Measurements from ENCODE around the gene PADI2. TPM values are rescaled to one million over a fixed set of nuclear protein-coding genes. Genes with fewer than 3 reads are reported as not detected.

PADI2 gene
- total RNA-seq, 1 experiment from 2014 or later: 3.0 TPM

- Histone ChIP-seq H3K79me2 (ENCODE audit: insufficient read depth, low read length) (no peaks in the 10 kb centered on the region), H2AFZ (ENCODE audit: low read length) (no peak overlapping the region), H2BK15ac (ENCODE audit: low read depth, low read length) (no peak overlapping the region), H3K18ac (ENCODE audit: insufficient read length, low read depth, low read length) (no peak overlapping the region), H3K27me3 (ENCODE audit: insufficient read depth, low read length) (no peaks in the 10 kb centered on the region), H4K91ac (ENCODE audit: insufficient read length, low read depth, low read length) (no peak overlapping the region), H3K79me1 (ENCODE audit: insufficient read depth, low read depth, low read length, poor library complexity, severe bottlenecking) (no peaks in the 10 kb centered on the region), H3K23ac (ENCODE audit: insufficient read length, low read depth, low read length) (no peak overlapping the region), H3K9ac (ENCODE audit: extremely low read depth, insufficient read length, low read length) (no peak overlapping the region), H4K8ac (replicated peaks; ENCODE audit: insufficient read length, low read depth, low read length) (no peak overlapping the region), H2BK20ac (ENCODE audit: low read depth, low read length, poor library complexity, severe bottlenecking) (no peak overlapping the region), H3T11ph (ENCODE audit: low read length) (no peak overlapping the region), H3K14ac (ENCODE audit: insufficient read depth, low read length) (no peak overlapping the region), H3K9me3 (ENCODE audit: control insufficient read depth, low read depth, low read length) (no peaks in the 10 kb centered on the region), H4K5ac (ENCODE audit: insufficient read length, low read depth, low read length) (no peak overlapping the region), H2BK120ac (ENCODE audit: low read depth, low read length, poor library complexity, severe bottlenecking) (no peak overlapping the region), H3K23me2 (ENCODE audit: insufficient read length, low read depth, low read length, poor library complexity, severe bottlenecking) (peaks cover 3% of the 10 kb centered on the region), H3K27ac (ENCODE audit: insufficient read length, low read depth, low read length) (no peak overlapping the region), H4K20me1 (ENCODE audit: control insufficient read depth, insufficient read depth, insufficient read length) (no peaks in the 10 kb centered on the region), H3K4me1 (ENCODE audit: insufficient read depth, low read length) (peaks cover 7% of the 10 kb centered on the region; the same call in 1 of the 2 replicates), H3K4me2 (ENCODE audit: insufficient read depth, insufficient read length, low read length) (no peak overlapping the region), H3K4ac (ENCODE audit: low read depth, low read length) (no peak overlapping the region), H2BK12ac (ENCODE audit: insufficient read length, low read depth, low read length) (no peak overlapping the region), H2BK5ac (ENCODE audit: insufficient read length, low read length) (no peak overlapping the region), H3K56ac (ENCODE audit: insufficient read length, low read depth, low read length) (no peak overlapping the region), H2AK5ac (ENCODE audit: insufficient read length, low read length) (no peak overlapping the region)
- DNase-seq: no peak
- Mint-ChIP-seq H3K4me3 (no peak overlapping the region), H3K36me3 (ENCODE audit: insufficient read depth in 1 of 3, low read depth in 3 of 3) (peaks cover 0 to 4% (median 2%) of the 10 kb centered on the region in 3 experiments; a peak in 2 of 7 replicates), H3K27ac (no peak overlapping the region), H3K27me3 (ENCODE audit: low read depth) (peaks cover 6% of the 10 kb centered on the region), H3K9me3 (peaks cover 7 to 15% of the 10 kb centered on the region in 2 experiments; a peak in 4 of 5 replicates), H3K4me1 (peaks cover 11 to 19% of the 10 kb centered on the region in 2 experiments)
- no peak for TF ChIP-seq CTCF (conservative IDR thresholded peaks at IDR 0.05)
- WGBS (ENCODE audit: extremely low coverage, insufficient read length, low lambda C conversion rate): no CpG with 5 or more reads among the region's 5 CpGs
Observed at GRCh38 chr1:17135530-17135929, 16.3 kb upstream of the PADI2 start.
